Fibroblast of peridontal ligament (primary cell): ENCODE results near the gene HSFX2.
"Not testable (repeated sequence)": the region's sequence is repeated elsewhere in the genome, so short reads cannot be mapped to it uniquely, and the experiment has no call there.

Source experiments
- DNase-seq: peaks from one replicate; pipeline ENCODE4 v3.0.0-alpha.2; 2010; ENCODE audit errors: extremely low read depth

Gene HSFX2

DNA sequence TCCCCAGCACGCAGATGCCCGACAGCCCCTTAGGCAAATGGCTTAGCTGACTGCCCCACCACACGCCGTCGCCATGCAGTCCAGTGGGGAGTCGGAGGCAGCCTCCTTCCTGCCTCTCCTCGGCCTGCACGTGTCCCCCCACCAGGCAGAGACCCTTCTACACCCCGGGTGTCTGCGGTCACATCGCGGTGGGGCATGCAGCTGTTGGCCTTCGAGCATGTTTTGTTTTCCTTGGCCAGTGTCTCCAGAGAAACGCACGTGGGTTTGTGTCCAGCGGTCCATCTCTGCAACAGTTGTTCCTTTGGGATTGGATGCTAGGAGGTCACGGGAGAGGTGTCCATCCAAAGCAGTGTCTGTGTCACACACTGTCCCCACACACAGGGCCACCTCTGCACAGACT, at the start of gene HSFX2:
TSS of gene HSFX2 (minus strand) at position 101 of the 400 bp plus-strand sequence. CDS start 614 bp downstream, outside the sequence.
- not testable (repeated sequence) for DNase-seq

DNA sequence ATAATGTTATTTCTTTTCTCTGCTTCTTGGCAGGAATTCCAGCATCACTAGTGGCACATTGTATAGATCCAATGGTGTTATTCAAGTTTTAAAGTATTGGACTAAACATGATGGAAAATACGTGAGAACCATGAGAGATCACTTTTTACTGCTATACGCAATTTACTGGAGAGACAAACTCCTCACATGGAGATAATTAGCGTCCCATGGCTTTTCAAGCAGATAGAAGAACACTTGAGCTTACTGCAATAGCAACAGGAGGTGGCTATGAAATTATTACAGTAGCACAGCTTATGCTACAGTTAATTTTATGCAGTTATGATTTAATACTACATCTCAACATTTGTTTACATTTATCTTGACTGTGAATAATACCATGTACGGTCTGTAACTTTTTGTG, 48.4 kb upstream of the HSFX2 start:
- no peak for DNase-seq

GRCh38 chrX:149641835-149642234, 46.7 kb upstream of the HSFX2 start:
- peak; percentile 8 for DNase-seq

DNA sequence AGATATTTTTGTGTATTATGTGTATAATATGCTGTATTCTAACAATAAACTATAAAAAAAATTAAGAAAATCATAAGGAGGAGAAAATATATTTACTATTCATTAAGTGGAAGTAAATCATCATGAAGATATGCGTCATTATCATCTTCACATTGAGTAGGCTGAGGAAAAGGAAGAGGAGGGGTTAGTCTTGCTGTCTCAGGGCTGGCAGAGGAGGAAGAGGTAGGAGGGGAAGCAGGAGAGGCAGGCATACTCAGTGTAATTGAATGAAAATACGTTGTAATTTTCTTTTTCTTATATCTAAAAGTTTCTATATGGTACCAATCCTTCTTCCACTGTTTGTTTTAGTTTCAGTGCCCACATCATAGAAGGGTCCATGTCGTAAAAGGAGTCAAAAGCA, 46.3 kb upstream of the HSFX2 start:
- DNase-seq: no peak

- no peak for DNase-seq
Observed at GRCh38 chrX:149639568-149639967, 44.5 kb upstream of the HSFX2 start.

- no peak for DNase-seq
Observed at GRCh38 chrX:149638860-149639259, 43.7 kb upstream of the HSFX2 start.

DNA sequence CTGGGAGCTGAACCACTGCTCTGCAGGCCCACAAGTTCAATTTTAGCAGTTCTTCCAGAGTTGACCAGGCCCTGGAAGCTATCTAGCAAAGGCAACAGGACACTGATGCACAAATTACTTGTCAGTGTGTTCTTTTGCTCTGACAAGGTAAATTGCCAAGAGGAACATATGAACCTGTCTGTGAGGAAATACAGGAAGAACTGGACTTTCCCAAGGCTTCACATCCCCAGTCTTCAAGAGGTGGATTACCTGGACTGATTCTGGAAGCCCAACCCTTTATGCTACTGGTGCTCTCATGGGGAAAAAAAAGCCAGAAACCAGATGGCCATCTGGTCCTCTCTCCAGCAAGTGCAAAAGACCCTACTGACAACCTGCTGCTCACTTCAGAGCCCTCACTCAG, 38.4 kb upstream of the HSFX2 start:
- DNase-seq: no peak

GRCh38 chrX:149631234-149632165, 36.4 kb upstream of the HSFX2 start, which contains the start of gene TMEM185A:
Gene TMEM185A (minus strand): TSS chrX:149631792. CDS start chrX:149631580, 212 bp downstream.
- peak; percentile 18 for DNase-seq

- peak; percentile 64 for DNase-seq
Observed at GRCh38 chrX:149630681-149631233, 35.6 kb upstream of the HSFX2 start.

GRCh38 chrX:149629730-149630387, 34.7 kb upstream of the HSFX2 start:
- DNase-seq: no peak

- no peak for DNase-seq
Observed at GRCh38 chrX:149628768-149629167, 33.7 kb upstream of the HSFX2 start.

- DNase-seq: no peak
Observed at GRCh38 chrX:149628280-149628679, 33.2 kb upstream of the HSFX2 start.

DNA sequence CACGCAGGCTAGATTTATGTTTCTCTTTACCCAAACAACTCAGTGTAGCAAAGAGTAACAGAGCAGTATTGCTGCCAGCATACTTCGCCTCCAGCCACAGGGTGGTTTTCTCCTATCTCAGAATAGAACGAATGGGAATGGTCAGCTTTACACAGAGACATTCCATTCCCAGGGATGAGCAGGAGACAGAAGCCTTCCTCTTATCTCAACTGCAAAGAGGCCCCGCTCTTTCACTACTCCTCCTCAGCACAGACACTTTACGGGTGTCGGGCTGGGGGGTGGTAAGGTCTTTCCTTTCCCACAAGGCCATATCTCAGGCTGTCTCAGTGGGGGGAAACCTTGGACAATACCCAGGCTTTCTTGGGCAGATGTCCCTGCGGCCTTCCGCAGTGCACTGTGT, 31.7 kb upstream of the HSFX2 start:
- DNase-seq: not testable (repeated sequence)

GRCh38 chrX:149619662-149620061, 24.5 kb upstream of the HSFX2 start:
- not testable (repeated sequence) for DNase-seq

GRCh38 chrX:149618871-149619270, 23.8 kb upstream of the HSFX2 start:
- DNase-seq: no peak

DNA sequence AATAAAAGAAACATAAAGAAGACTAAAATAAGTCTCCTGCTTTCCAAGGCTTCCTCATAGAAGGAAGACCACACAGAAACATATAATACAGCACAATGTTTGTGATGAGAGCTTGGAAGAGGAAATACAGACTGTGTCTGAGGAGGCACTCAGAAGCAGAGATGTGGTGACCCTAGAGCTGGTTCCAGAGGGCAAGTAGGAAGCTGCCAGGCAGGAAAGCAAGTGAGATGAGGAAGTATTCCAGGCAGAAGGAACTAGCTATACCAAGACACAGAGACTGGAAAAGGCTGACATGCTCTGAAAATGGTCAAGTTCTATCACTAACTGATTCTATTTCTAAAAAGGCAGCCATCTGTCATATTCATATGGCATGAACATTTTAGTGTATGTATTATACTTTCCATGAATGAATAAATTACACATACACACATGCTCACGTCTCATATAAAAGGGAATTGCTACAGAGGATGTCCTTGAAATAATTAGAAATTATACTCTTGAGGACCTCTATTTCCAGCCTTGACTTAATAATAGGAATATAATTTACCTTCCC, 16.6 kb upstream of the HSFX2 start:
- no peak for DNase-seq

GRCh38 chrX:149610511-149610910, 15.4 kb upstream of the HSFX2 start:
- no peak for DNase-seq

- DNase-seq: no peak
Observed at GRCh38 chrX:149607699-149608098, 12.6 kb upstream of the HSFX2 start.

- DNase-seq: not testable (repeated sequence)
Observed at GRCh38 chrX:149605248-149605885, 10.3 kb upstream of the HSFX2 start.

GRCh38 chrX:149598603-149599002, 3.5 kb upstream of the HSFX2 start:
- not testable (repeated sequence) for DNase-seq

DNA sequence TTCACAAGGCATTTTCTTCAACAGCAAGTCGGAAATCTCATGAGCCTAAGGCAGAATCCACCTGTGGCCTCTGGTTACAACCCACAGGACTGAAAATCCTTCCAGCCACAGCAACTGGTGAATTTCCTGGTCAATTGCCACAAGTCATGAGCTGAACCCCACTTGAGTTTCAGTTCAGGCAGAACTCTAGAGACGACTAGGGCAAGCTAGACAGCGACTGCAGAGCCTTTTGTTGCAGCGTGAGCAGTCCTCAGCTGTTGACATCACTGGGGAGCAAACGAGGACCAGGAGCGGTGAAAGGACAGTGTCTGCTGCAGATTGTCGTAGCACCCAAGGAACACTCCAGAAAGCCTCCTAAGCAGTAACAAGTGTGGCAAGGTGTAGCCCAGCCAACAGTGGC, 829 bp upstream of the HSFX2 start:
- not testable (repeated sequence) for DNase-seq

DNA sequence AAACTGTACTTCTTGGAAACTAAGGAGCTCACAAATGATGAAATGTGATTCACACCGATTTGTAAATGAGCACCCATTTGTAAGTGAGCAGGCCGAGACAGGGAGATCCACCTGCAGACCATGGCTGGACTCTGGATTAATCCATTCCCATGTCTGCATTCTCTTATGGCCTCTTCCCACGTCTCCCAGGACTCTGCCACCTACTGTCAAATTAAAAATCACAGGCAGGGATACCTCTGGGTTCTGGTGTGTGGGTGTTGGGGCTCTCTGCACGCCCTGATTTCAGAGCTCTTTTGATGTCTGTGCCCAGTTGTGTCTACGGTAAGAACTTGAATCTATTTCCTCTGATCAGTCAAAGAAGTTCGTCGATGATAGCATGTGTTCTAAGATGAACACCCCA, 4.1 kb downstream of the HSFX2 start:
- DNase-seq: not testable (repeated sequence)
